Panc1 (cell line): ENCODE data around the gene DIAPH3. TPM values are rescaled to one million over a fixed set of nuclear protein-coding genes. Genes with fewer than 3 reads are reported as not detected.

Source experiments
- ATAC-seq: fragments of 200-7000 bp; cut with Tn5 transposase; 2 replicates; pipeline ENCODE4 v1.9.1; 2020; ENCODE audit warnings: mild to moderate bottlenecking, moderate library complexity
- BruUV-seq: library from RNA; stranded (reverse); fragments of 400-500 nt; replicated peaks from 2 replicates; lab custom pipeline; 2021; lab: Mats Ljungman, UMichigan
- CTCF ChIA-PET: fragments of 300-600 bp; sonication (Branson Sonifier 250); formaldehyde crosslinking; loops from one replicate; lab custom pipeline; 2022; ENCODE audit warnings: antibody characterized with exemption; lab: Charles Lee
- POLR2A ChIA-PET: fragments of 300-600 bp; sonication (Branson Sonifier 250); formaldehyde crosslinking; loops from one replicate; lab custom pipeline; 2022; ENCODE audit warnings: antibody characterized with exemption; lab: Charles Lee
- DNase-seq: peaks from one replicate; pipeline ENCODE4 v3.0.0-alpha.2; 2010; ENCODE audit warnings: low read depth, low spot score
- H3K27ac ChIP-seq: 2 replicates; pipeline ENCODE4 v1.5.1; 2011; ENCODE audit warnings: mild to moderate bottlenecking, low read length, inconsistent platforms
- H3K27me3 ChIP-seq: fragments of 200-500 bp; sonication (Bioruptor generic); 2 replicates; pipeline ENCODE4 v1.6.0; 2014; ENCODE audit warnings: low read length, inconsistent platforms; ENCODE audit not compliant: control insufficient read depth, insufficient read depth
- H3K36me3 ChIP-seq: fragments of 200-500 bp; sonication (Bioruptor generic); 2 replicates; pipeline ENCODE4 v1.5.1; 2014; ENCODE audit warnings: inconsistent platforms, mild to moderate bottlenecking, low read length, moderate library complexity; ENCODE audit not compliant: control insufficient read depth, insufficient read depth
- H3K4me1 ChIP-seq: 2 replicates; pipeline ENCODE4 v1.5.1; 2011; ENCODE audit warnings: inconsistent platforms, mild to moderate bottlenecking, low read length, moderate library complexity; ENCODE audit not compliant: control insufficient read depth, insufficient read depth
- H3K4me3 ChIP-seq, 2 experiments: 2 replicates each; pipeline ENCODE4 v1.5.1; 2011 to 2012; ENCODE audit warnings: low read depth in 2 of 2, low read length in 2 of 2, mild to moderate bottlenecking in 2 of 2, inconsistent platforms in 1 of 2, moderate library complexity in 1 of 2
- H3K9me3 ChIP-seq: fragments of 200-500 bp; sonication (Bioruptor generic); 2 replicates; pipeline ENCODE4 v1.5.1; 2014; ENCODE audit warnings: low read depth, mild to moderate bottlenecking, inconsistent platforms, low read length, moderate library complexity; ENCODE audit not compliant: control insufficient read depth, insufficient read depth
- POLR2AphosphoS5 ChIP-seq: IDR thresholded peaks from 2 replicates; pipeline ENCODE4 v1.6.1; 2012; ENCODE audit warnings: mild to moderate bottlenecking, low read depth, low read length, moderate library complexity
- SIN3A ChIP-seq: IDR thresholded peaks from 2 replicates; pipeline ENCODE4 v1.6.1; 2012; ENCODE audit warnings: low read depth, mild to moderate bottlenecking, low read length, moderate library complexity, borderline replicate concordance; ENCODE audit not compliant: insufficient read depth
- TCF7L2 ChIP-seq: IDR thresholded peaks from 2 replicates; pipeline ENCODE4 v1.6.1; 2011; ENCODE audit warnings: mild to moderate bottlenecking, low read depth, low read length, inconsistent platforms
- in situ Hi-C: cut with HindIII; loops from 2 replicates; pipeline ENCODE4 v1.10.0; 2016; ENCODE audit warnings: low sequenced_read_pairs, low pct_unique_long_range_greater_than_20kb
- intact Hi-C: fragments of 100-400 bp; cut with micrococcal nuclease; formaldehyde crosslinking; loops from one replicate; pipeline ENCODE4 v1.10.0; 2022; ENCODE audit not compliant: unreplicated experiment
- total RNA-seq: library from RNA; stranded (reverse); gene quantifications from one replicate; pipeline ENCODE4 v1.2.1, GENCODE V29; 2021; ENCODE audit not compliant: unreplicated experiment
- TF ChIP-seq, protein P1 (sequence below), 2 experiments: IDR thresholded peaks; 2 replicates each; pipeline ENCODE4 v1.6.1; 2011 to 2012; ENCODE audit warnings: low read depth in 2 of 2, control low read depth in 1 of 2, low read length in 1 of 2, mild to moderate bottlenecking in 1 of 2, moderate library complexity in 1 of 2; ENCODE audit not compliant: insufficient read depth in 1 of 2
- TF ChIP-seq, protein P2 (sequence below): fragments of 450-650 bp; IDR thresholded peaks from 2 replicates; pipeline ENCODE4 v1.5.1; 2017; ENCODE audit warnings: mild to moderate bottlenecking

The DIAPH3 gene
- total RNA-seq, 1 experiment from 2014 or later = 15.4 TPM

DNA sequence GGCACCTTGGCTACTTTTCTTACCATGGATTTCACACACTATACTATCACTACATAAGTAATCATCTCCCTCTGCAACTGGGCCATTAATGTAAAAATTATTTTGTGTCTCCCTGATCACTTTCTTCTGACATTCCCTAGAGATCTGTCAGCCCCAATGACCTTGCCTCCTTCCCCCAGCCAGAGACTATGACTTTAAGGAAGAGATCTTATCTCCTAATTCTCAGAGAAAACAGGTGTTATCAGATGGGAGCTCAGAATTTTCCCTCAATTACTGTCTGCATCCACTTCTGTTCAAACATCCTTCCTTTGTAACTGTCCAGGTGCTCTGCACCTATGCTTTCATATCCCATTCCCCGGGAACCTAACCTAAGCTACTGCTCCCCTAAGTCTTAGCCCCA lies 397.5 kb downstream of the DIAPH3 start:
- TF ChIP-seq, protein P1, sequence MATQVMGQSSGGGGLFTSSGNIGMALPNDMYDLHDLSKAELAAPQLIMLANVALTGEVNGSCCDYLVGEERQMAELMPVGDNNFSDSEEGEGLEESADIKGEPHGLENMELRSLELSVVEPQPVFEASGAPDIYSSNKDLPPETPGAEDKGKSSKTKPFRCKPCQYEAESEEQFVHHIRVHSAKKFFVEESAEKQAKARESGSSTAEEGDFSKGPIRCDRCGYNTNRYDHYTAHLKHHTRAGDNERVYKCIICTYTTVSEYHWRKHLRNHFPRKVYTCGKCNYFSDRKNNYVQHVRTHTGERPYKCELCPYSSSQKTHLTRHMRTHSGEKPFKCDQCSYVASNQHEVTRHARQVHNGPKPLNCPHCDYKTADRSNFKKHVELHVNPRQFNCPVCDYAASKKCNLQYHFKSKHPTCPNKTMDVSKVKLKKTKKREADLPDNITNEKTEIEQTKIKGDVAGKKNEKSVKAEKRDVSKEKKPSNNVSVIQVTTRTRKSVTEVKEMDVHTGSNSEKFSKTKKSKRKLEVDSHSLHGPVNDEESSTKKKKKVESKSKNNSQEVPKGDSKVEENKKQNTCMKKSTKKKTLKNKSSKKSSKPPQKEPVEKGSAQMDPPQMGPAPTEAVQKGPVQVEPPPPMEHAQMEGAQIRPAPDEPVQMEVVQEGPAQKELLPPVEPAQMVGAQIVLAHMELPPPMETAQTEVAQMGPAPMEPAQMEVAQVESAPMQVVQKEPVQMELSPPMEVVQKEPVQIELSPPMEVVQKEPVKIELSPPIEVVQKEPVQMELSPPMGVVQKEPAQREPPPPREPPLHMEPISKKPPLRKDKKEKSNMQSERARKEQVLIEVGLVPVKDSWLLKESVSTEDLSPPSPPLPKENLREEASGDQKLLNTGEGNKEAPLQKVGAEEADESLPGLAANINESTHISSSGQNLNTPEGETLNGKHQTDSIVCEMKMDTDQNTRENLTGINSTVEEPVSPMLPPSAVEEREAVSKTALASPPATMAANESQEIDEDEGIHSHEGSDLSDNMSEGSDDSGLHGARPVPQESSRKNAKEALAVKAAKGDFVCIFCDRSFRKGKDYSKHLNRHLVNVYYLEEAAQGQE (IDR thresholded peaks at IDR 0.05; ENCODE audit: insufficient read depth in 1 of 2, low read depth in 2 of 2, low read length in 1 of 2) = no peak
- TF ChIP-seq TCF7L2 (no peak), POLR2AphosphoS5 (no peak), SIN3A (no peak)
- TF ChIP-seq, protein P2, sequence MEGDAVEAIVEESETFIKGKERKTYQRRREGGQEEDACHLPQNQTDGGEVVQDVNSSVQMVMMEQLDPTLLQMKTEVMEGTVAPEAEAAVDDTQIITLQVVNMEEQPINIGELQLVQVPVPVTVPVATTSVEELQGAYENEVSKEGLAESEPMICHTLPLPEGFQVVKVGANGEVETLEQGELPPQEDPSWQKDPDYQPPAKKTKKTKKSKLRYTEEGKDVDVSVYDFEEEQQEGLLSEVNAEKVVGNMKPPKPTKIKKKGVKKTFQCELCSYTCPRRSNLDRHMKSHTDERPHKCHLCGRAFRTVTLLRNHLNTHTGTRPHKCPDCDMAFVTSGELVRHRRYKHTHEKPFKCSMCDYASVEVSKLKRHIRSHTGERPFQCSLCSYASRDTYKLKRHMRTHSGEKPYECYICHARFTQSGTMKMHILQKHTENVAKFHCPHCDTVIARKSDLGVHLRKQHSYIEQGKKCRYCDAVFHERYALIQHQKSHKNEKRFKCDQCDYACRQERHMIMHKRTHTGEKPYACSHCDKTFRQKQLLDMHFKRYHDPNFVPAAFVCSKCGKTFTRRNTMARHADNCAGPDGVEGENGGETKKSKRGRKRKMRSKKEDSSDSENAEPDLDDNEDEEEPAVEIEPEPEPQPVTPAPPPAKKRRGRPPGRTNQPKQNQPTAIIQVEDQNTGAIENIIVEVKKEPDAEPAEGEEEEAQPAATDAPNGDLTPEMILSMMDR = no peak
- H3K4me1 ChIP-seq = no peaks in the 10 kb centered on the region
- no peak overlapping the region for H3K4me3 ChIP-seq
- ATAC-seq (no peak), DNase-seq (no peak)
- ChIA-PET POLR2A (no interaction called here), CTCF (no interaction called here)
- no peaks in the 10 kb centered on the region for H3K27me3 ChIP-seq
- no peak overlapping the region for H3K27ac ChIP-seq
- intact Hi-C loops (no loop called here), in situ Hi-C loops (no loop called here)
- no peaks in the 10 kb centered on the region for H3K9me3 ChIP-seq
- H3K36me3 ChIP-seq = no peaks in the 10 kb centered on the region
- BruUV-seq = no TSS peak

DNA sequence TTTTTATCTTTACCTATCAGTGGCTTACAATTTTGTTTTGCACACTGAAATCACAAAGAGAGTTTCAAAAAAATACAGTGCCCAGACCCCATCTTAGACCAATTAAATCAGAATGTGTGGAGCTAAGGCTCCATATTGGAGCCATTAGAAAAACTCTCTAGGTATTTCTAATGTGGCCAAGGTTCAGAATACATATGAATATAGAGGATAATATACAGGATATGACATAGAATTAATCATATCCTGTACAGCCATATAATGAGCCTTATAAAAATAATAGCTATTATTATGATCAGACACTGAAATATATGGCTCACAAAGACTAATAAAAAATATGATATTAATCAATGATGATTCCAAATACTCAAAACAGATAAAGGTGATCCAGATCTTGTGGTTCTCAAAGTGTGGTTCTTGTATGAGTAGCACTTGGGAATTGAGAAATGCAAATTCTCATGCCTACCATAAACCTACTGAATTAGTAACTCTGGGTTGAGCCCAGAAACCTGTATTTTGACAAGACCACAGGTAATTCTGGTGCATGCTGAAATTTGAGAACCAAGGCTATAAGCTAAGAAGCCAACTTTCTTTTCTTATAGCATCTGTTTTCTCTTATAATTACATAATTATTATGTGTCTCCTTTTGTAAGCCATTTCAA lies 408.0 kb downstream of the DIAPH3 start:
- Histone ChIP-seq H3K9me3 (no peaks in the 10 kb centered on the region), H3K4me1 (no peaks in the 10 kb centered on the region), H3K4me3 (no peak overlapping the region), H3K27me3 (no peaks in the 10 kb centered on the region), H3K27ac (no peak overlapping the region), H3K36me3 (no peaks in the 10 kb centered on the region)
- CTCF ChIA-PET = no interaction called here
- POLR2A ChIA-PET = no interaction called here
- DNase-seq (no peak), ATAC-seq (no peak)
- in situ Hi-C loops (no loop called here), intact Hi-C loops (no loop called here)
- no peak for TF ChIP-seq POLR2AphosphoS5
- BruUV-seq = no TSS peak

DNA sequence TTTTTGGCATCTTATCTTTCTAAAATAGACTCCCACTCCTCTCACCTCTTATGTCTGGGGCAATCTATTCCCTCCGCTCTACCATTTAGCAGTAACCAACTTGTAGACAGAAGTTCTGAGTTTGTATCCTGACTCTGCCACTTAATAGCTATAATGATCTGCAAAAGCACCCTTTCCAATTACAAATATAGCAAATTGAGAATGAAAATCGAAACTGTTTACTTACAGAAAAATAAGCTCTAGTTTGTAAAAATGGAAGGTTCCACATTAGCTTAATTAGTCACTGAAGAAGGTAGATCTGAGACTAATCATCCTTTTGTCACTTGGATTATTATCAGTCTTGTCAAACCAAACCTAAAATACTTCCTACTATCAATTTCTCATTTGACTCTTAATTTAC lies 409.3 kb downstream of the DIAPH3 start:
- no peaks in the 10 kb centered on the region for H3K9me3 ChIP-seq
- no peaks in the 10 kb centered on the region for H3K4me1 ChIP-seq
- CTCF ChIA-PET = no interaction called here
- no peaks in the 10 kb centered on the region for H3K27me3 ChIP-seq
- intact Hi-C loops (no loop called here), in situ Hi-C loops (no loop called here)
- no peak for DNase-seq
- no peak overlapping the region for H3K4me3 ChIP-seq
- no TSS peak for BruUV-seq
- POLR2A ChIA-PET = no interaction called here
- H3K36me3 ChIP-seq = no peaks in the 10 kb centered on the region
- TF ChIP-seq, protein P2 = no peak
- no peak for TF ChIP-seq TCF7L2
- no peak for TF ChIP-seq POLR2AphosphoS5
- TF ChIP-seq, protein P1 (IDR thresholded peaks at IDR 0.05; ENCODE audit: insufficient read depth in 1 of 2, low read depth in 2 of 2, low read length in 1 of 2) = no peak
- no peak for TF ChIP-seq SIN3A
- H3K27ac ChIP-seq = no peak overlapping the region
- ATAC-seq = no peak
